ENCODE results near the gene ULK1.

DNA sequence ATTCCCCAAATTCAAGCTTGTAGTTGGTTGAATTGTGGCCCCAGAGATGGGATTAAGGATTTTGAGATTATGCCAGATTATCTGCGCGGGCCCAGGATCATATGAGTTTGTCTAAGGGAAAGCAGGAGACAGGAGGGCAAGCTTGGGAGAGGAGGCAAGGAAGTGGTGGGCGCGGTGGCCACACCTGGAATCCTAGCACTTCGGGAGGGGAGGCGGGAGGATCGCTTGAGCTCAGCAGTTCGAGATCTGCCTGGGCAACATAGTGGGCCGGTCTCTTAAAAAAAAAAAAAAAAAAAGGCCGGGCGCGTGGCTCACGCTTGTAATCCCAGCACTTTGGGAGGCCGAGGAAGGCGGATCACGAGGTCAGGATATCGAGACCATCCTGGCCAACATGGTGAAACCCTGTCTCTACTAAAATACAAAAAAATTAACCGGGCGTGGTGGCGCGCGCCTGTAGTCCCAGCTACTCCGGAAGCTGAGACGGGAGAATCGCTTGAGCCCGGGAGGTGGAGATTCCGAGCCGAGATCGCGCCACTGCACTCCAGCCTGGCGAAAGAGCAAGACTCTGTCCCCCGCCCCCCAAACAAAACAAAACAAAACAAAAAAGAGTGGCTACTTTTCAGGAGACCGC lies 33.8 kb downstream of the ULK1 start:
- TF ChIP-seq, protein P1, sequence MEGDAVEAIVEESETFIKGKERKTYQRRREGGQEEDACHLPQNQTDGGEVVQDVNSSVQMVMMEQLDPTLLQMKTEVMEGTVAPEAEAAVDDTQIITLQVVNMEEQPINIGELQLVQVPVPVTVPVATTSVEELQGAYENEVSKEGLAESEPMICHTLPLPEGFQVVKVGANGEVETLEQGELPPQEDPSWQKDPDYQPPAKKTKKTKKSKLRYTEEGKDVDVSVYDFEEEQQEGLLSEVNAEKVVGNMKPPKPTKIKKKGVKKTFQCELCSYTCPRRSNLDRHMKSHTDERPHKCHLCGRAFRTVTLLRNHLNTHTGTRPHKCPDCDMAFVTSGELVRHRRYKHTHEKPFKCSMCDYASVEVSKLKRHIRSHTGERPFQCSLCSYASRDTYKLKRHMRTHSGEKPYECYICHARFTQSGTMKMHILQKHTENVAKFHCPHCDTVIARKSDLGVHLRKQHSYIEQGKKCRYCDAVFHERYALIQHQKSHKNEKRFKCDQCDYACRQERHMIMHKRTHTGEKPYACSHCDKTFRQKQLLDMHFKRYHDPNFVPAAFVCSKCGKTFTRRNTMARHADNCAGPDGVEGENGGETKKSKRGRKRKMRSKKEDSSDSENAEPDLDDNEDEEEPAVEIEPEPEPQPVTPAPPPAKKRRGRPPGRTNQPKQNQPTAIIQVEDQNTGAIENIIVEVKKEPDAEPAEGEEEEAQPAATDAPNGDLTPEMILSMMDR (IDR thresholded peaks at IDR 0.05): no peak
- no peak for TF ChIP-seq ZFX (IDR thresholded peaks at IDR 0.05; ENCODE audit: borderline replicate concordance)
